SKM-1 treated with dmso at 0.1 percent for 144 hours (cell line): ENCODE results near the gene LRRIQ3.
"Not testable (repeated sequence)": the region's sequence is repeated elsewhere in the genome, so short reads cannot be mapped to it uniquely, and the experiment has no call there.

Source experiments
- DNase-seq: peaks from one replicate; lab custom pipeline; 2025; ENCODE audit not compliant: unreplicated experiment; lab: John Stamatoyannopoulos, UW

Gene LRRIQ3, protein sequence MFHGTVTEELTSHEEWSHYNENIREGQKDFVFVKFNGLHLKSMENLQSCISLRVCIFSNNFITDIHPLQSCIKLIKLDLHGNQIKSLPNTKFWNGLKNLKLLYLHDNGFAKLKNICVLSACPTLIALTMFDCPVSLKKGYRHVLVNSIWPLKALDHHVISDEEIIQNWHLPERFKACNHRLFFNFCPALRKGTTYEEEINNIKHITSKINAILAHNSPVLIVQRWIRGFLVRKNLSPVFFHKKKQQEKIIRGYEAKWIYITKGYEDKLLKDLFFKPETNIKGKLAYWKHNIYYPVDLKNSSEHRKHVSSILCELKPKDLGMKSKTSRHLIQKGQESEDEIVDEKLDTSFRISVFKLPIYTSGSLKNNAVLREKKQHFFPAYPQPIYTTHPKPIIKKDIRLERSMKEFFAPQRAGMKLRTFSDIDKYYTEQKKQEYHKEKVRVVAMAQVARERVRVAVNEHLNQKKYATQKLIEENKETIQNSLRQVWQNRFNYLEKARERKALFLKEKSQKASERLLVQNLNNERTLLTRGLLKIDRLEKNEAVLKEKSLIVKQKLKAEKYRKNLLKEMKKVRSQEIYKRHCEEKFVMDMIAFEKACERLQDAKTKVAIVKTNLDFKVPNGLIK

DNA sequence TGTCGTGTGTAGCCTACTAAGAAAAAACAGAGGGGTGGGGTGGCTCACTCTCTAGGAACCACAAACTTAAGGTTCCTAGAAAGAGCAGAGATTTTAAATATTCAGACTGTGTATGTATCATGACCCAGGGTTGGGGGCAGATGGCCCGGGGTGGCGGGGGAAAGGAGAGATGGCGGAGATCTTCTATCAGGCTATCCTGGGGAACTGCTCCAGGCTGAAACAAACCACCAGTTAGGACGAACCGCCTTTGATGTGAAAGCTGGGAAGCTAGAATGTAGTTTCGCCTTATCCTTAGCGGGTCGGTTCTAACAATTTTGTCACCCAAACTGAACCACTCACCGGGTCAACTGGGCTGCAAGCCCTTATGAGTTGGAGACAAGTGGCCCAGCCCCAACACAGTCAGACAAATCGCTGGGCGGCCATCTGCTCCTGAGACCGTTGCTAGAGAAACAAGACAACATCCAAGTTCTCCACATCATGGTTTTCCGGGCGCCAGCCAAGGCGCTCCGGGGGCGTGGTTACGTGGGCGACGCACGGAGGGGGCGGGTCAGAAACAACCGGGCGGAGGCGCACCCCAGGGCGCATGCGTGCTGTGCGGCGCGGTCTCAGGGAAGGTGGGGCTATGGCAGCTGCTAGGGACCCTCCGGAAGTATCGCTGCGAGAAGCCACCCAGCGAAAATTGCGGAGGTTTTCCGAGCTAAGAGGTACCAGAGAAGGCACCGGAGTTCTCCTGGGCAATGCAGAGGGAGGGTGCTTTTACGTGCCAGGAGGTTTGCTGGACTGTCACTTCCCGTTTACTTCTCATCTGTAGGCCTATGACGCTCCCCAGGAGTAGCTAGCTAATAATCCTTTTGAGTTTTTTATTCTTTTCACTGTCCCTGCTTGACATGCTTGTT is at the start of gene LRRIQ3, which contains the start of gene FPGT:
Gene LRRIQ3, minus strand, starts transcription at position 520 of the 896 bp plus-strand sequence. CDS start 14,492 bp downstream, outside the sequence.
Gene FPGT, plus strand, starts transcription at position 586 of the 896 bp plus-strand sequence. Its CDS starts 37 bp downstream, at position 623.
- DNase-seq = peak; percentile 86

DNA sequence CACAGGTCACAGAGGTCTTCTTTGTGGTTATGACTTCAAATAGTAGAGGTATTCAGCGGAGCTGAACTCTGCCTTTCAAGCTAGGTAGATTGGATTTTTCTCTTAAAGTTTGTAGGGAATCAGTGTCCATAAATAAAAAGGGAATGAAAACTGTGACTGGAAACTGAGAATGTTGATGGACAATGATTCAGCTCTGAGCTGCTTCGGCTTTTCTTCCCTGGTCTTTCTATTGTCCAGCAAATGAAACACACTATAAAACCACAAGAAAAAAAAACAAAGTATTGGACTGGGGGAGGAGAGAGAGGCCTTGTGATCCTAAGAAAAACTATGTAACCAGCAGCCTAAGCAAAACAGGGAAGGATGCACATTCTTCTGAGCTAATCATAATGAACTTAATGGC is 48.3 kb upstream of the LRRIQ3 start:
- no peak for DNase-seq

DNA sequence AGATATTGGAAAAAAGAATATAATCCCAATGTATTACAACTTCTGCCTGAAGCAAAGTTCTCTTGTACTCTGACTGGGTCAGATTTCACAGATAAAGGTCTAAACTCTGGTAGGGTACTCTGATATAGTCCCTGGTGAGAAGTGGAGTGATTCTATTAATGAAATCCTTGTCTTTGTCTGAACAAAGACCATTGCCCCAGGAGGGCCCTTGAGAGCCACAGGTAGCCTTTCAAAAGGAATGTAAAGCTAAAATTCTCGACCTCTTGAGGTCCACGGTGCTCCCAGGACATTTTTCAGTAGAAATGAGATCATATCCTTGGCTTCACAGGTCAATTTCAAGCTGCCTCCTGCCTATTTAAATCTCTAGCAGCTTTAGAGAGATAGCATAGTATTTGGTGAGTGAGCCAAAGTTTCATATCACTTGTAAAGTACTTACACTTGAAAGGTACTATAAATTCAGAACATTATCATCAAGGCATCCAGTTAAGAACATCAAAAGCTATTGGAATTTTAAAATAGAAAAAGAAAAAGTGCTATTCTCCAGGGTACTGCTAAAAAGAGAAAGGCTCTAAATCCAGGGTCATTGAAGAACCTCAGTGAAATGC is 47.3 kb upstream of the LRRIQ3 start:
- DNase-seq = no peak

DNA sequence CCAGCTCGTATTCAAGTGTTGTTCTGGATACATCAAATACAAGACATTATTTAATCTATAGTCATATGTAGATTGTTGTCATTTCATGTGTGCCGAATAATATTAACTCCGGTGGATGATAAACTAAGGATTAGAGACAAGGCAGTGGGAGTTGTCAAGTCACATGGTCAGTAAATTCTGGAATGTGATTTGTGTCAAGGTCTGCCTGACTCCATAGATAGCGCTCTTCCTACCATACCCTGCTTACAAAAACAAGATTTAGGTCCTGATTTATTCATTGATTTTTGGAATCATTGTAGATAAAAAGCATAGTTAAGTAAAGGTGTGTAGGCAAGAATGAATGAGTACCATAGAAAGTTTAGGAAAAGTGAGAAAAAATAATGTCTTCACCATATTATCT is 39.8 kb upstream of the LRRIQ3 start:
- DNase-seq = no peak

DNA sequence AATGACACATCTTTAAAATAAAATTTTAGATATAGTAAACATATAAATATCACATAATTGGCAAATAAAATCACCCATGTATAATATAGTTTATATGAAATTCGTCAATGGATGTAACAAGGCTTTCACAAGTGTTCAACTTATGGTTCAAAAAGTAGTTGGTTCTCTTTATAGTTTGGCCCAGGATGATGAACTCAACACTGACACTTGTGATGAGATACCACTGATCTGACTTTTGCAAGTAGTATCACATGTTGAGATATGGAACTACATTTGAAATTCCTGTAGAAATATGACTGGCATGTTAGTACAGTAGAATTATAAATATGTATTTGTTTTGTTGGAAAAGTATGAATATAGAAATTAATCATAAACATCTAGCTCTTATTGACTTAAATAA is 39.1 kb upstream of the LRRIQ3 start:
- DNase-seq = no peak

DNA sequence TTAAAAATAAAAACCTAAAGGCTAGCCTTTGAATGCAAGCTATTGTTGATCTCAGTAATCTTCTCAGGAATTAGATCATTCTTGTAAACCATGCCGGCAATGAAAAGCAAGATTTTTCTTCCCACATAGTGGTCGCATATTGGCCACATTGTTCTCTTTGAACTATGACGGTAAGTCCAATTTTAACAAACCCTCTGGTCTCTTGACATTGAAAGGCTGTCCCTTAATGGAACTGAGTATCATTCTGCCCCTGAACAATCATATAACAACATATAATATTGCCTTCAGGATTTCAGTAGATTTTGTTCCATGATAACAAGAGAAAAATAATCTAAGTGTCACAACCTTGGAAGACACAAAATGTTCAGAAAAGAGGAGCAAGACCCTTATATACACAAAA is 38.5 kb upstream of the LRRIQ3 start:
- DNase-seq = no peak

DNA sequence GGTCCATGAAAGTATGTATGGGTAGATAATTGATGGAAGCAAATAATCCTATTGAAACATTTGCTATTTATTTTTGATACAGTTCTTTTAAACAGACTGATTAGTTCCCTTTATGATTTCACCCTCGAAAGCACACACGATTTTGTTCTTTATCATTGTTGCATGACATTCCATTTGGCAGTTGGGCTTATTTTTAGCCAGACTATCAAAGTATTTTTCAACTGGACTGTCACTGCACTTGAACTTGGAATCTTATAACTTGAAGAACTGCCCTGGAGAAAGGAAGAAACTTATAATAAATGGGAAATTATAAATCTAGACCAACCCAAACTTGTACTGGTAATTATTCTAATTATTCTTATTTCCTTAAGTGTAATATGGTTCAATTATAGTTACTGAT is 37.2 kb upstream of the LRRIQ3 start, which contains the start of gene TNNI3K:
Gene TNNI3K, plus strand, starts transcription at position 235 of the 400 bp plus-strand sequence. Its CDS starts 65 bp downstream, at position 300.
- DNase-seq = no peak

DNA sequence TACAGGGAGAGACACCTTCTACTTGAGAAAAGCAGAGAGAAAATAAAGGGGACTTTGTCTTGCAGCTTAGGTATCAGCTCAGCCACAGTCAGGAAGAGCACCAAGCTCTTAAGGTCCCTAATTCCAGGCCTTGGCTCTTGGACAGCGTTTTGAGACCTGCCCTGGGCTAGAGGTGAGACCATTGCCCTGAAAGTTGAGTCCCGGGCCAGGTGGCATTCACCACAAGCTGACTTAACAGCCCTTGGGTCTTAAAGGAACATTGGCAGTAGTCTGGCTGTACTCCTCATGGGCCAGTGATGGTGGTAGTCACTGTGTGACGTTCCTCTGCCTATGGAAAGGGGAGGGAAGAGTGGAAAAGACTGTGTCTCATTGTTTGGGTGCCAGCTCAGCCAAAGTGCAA is 25.5 kb upstream of the LRRIQ3 start:
- no peak for DNase-seq

DNA sequence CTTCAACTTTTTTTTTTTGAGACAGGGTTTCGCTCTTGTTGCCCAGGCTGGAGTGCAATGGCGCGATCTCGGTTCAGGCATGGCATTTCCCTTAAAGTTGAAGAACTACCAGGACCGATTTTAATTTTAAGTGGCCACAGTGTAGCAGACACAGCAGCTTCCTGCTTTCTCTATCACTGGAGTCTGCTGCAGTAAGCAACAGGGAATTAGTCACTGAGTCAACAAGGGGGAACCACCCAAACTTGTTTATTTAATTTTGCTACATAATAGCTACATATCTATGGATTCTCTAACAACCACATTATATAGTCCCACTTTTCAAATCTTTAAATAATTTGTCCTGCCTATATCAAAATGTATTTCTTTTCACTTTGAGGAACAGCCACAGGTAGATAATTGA is 24.7 kb upstream of the LRRIQ3 start:
- no peak for DNase-seq

DNA sequence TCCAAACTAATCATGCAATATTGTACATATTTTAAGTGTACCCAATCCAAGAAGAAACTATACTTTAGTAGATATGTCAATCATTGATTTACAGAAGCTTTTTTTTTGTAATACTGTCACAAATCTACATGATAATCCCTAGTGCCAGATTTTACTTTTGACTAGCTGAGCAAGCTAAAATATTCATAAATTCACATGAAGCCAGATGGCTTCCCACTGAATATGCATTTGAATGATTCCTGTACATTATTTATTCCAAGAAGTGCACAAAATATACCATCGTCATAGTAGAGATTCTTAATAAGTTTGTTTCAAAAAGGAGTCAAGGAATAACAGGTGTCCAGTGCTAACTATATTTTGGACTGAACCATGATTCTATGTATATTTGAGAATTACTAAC is 17.3 kb upstream of the LRRIQ3 start:
- no peak for DNase-seq

DNA sequence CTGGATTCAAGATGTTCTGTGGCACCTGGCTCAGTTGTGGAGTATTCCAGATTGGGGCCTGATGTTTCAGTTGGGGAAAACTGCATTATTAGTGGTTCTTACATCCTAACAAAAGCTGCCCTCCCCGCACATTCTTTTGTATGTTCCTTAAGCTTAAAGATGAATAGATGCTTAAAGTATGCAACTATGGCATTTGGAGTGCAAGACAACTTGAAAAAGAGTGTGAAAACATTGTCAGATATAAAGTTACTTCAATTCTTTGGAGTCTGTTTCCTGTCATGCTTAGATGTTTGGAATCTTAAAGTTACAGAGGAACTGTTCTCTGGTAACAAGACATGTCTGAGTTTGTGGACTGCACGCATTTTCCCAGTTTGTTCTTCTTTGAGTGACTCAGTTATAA is 7.3 kb upstream of the LRRIQ3 start:
- DNase-seq = no peak

DNA sequence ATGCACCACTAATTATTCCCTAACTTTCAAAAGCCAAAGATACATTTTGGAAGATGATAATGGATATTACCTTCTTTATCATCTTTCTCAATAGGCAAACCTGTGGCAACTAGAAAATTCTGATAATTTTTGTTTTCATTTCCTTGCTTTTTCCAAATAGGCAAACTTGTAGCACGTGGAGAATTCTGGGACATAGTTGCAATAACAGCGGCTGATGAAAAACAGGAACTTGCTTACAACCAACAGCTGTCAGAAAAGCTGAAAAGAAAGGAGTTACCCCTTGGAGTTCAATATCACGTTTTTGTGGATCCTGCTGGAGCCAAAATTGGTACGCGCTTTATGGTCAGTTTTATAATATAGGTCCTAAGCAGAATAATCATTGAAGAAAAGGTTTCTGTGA is 1.5 kb upstream of the LRRIQ3 start:
- peak; percentile 7 for DNase-seq

DNA sequence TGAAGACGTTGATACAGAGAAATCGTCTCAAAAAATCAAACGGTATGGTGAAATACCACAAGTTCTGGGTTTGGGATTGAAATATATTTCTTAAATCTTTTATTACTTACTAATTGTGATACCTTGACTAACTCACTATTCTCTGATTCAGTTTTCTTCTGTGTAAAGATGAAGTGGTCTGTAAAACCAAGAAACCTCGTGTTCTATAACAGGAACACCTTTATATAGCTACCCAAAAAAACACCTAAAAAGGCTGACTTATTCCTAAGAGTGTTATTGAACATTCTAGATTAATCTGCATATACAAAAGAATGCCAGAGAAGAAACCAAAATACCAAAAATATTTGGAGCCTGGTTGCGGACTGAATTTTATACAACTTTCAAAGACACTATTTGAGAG is 721 bp downstream of the LRRIQ3 start:
- no peak for DNase-seq

DNA sequence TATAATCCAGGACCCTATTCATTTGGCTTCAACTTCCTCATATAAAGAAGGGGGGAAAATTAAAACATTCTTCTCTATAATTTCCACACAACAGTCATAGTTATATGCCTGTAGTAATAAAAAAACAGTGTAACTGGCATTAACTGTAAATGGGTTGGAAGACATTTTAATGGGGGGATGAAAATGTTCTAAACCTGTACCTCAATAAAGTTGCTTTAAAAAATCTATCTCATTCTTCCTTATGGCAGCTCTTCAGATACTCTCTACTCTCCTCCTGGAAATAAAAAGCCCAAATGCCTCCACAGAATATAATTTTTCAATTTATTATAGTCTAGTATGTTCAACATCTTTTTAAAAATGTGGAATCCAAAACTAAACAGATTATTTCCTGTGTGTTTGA is 2.6 kb downstream of the LRRIQ3 start:
- DNase-seq = no peak

DNA sequence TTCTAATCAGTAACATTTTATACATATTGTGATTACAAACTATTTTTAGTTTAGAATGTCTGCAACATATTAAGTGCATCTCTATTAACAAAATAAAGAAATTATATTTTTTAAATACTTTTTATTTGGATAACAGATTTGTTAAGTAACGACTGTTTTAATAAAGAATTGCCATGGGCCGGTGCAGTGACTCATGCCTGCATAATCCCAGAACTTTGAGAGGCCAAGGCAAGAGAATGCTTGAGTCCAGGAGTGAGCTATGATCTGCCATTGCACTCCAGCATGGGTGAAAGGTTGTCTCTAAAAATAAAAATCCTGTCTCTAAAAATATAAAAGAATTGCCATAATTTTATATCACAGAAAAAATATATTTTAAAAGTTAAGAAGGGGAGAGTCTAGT is 4.1 kb downstream of the LRRIQ3 start:
- no peak for DNase-seq

DNA sequence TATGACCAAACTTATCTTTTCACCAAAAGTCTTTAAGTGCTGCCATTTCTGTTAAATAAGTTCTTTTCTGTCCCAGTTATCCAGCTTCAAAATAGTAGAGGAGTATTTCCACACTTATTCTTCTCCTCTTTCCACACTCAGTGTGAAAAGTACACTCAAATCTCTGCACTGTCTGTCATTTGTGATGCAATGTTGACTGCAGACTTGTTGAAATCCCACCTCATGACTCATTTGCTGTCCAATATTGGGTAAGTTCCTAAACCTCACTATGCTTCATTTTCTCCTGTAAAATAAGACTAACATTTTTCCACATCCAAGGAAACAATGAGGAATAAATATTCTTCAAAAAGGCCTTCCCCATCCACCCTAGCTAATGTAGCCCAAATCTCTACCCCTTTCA is 17.5 kb downstream of the LRRIQ3 start:
- DNase-seq = peak; percentile 10

DNA sequence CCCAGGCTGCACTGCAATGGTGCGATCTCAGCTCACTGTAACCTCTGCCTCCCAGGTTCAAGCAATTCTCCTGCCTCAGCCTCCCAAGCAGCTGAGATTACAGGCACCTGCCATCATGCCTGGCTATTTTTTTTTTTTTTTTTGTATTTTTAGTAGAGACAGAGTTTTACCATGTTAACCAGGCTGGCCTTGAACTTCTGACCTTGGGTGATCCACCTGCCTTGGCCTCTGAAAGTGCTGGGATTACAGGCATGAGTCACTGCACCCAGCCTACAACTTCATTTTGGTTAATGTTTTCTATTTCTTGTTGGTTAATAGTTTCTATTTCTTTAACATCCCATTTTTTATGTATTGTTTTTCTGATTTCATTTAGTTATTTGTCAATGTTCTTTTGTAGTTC is 23.6 kb downstream of the LRRIQ3 start:
- not testable (repeated sequence) for DNase-seq

DNA sequence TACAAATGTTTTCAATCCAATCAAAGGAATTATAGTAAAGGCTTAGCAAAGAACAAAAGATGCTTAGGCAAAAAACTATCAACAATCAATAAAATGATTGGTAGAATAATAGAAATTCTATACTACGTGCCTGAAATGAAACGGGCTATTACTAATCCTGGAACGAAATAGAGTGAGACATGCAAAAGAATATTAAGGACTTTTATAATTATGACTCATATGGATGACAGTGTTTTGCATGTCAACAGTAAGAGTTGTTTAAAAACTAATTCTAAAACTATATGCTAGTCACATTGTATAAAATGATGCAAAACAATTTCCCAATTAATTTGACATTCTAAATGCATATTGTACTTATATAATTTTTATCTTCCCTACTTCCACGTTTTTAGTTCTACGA is 35.6 kb downstream of the LRRIQ3 start:
- DNase-seq = no peak

DNA sequence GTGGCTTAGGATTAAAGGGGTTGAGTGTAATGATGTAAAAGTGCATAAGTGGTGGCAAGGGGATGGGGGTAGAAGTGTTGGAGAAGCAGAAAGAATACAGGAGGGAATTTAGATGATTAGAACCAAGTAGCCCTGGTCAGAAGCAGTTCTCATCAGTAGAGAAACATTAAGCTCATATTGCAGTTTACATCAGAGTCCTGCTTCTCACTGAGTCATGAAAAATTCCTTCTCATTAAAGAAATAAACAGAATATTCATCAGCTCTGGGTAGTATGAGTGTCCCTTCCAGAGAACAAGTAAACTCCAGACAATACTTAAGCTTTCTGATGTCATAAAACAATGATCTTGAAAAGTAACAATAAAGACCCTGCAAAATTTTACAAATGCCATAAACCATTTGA is 36.5 kb downstream of the LRRIQ3 start:
- DNase-seq = no peak

DNA sequence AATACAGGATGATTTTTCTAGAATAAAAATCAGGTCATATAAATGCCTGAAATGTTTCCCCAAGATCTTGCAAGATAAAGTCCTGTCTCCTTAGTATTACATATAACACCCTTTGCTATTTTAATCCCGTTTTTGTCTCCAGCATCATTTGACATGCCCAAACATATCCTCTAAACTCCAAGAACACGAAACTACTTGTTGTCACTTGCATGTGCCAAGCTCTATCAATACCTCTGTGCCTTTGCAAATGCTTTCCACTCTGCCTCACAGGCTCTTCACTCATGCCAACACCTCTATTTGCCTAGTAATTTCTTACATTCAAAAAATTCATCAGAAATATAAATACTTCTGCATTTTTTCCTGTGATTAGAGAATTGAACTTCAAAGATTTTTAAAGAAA is 37.9 kb downstream of the LRRIQ3 start:
- DNase-seq = no peak

DNA sequence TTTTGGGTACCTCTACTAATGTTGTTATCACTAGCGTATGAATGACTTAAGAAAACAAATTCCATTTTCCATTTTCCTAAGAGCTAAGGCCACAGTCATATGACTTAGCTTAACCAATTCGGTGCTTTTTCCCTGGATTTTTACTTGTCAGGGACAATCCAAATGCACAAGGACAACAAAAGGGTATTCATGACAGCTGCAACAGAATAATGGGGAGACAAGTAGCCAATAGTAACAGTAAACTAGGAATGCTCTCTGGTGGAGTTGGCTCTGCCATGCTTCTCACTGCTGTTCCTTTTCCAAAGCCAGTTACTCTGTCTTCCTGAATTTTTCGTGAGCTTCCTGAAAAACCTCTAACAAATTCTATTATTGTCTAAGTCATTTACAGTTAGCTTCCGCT is 52.9 kb downstream of the LRRIQ3 start:
- no peak for DNase-seq
